NCI-H345 treated with DMSO at 0.1 percent for 48 hours (cell line): Measurements from ENCODE around the gene TAAR8.
"Not testable (repeated sequence)": the region's sequence is repeated elsewhere in the genome, so short reads cannot be mapped to it uniquely, and the experiment has no call there.

ENCODE experiments used
- DNase-seq: peaks from one replicate; lab custom pipeline; 2025; ENCODE audit not compliant: unreplicated experiment; lab: John Stamatoyannopoulos, UW

TAAR8 gene, protein sequence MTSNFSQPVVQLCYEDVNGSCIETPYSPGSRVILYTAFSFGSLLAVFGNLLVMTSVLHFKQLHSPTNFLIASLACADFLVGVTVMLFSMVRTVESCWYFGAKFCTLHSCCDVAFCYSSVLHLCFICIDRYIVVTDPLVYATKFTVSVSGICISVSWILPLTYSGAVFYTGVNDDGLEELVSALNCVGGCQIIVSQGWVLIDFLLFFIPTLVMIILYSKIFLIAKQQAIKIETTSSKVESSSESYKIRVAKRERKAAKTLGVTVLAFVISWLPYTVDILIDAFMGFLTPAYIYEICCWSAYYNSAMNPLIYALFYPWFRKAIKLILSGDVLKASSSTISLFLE

DNA sequence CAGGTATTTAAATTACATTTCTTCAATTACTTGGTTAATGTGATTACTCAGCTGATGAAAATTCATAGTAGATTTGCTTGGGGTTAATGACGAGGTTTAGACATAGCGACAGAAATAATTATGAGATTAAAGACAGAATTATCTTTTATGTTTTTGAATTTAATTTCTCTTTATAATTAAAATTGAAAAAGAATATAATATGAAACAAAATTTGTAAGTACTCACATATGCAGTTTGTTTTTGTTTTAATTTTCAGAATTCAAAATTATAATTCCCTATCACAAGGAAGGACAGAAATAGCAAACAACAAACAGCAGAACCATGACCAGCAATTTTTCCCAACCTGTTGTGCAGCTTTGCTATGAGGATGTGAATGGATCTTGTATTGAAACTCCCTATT lies at the start of gene TAAR8:
TSS of gene TAAR8 (plus strand) at position 301 of the 400 bp plus-strand sequence. CDS start at position 322, 21 bp downstream.
- DNase-seq, result no peak

DNA sequence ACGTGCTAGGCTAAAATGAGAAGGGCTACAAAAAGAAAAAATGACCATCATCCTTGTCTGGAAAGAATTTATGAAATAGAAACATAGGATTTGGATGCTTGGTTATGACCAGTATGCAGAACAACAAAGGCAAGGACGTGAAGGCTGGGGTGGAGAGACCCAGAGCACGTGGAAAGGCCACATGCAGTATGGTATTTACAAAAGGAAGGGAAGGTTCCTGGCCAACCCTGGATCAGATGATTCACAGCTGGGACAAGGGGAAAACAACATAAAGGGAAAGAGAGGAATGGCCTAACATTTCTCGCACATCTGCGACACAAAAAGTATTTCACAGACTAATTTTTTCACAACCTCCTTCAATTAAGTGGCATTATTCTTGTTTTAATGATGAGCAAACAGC lies 47.7 kb upstream of the TAAR8 start:
- no peak for DNase-seq

DNA sequence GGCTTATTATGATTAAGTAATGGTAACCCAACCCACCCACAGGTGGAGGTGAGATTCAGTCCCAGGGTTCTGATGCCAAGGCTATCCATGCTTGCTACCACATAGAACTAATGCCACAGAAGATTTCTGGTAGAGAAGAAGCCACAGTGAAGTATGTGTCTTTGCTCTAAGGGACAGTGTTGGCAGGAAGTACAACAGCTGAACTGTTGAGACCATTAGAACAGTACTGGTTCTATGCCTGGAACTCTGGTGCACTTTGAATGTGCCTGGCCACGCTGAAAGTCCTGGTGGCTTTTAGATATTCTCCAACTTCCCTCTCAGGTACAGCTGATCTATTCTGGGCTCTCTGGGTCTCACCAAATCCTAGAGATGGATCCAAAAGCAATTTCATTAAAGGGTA lies 47.3 kb upstream of the TAAR8 start:
- DNase-seq, result no peak

DNA sequence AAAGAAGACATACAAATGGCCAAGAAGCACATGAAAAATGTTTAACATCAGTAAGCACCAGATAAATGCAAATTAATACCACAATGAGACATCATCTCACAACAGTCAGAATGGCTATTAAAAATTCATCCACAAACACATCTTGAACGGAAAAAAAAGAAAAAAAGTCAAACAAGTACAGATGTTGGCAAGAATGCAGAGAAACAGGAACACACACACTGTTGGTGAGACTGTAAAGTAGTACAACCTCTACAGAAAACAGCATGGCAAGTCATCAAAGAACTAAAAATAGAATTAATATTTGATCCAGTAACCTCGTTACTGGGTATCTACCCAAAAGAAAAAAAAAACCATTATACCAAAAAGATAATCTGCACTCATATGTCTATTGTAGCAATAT lies 46.0 kb upstream of the TAAR8 start:
- no peak for DNase-seq

DNA sequence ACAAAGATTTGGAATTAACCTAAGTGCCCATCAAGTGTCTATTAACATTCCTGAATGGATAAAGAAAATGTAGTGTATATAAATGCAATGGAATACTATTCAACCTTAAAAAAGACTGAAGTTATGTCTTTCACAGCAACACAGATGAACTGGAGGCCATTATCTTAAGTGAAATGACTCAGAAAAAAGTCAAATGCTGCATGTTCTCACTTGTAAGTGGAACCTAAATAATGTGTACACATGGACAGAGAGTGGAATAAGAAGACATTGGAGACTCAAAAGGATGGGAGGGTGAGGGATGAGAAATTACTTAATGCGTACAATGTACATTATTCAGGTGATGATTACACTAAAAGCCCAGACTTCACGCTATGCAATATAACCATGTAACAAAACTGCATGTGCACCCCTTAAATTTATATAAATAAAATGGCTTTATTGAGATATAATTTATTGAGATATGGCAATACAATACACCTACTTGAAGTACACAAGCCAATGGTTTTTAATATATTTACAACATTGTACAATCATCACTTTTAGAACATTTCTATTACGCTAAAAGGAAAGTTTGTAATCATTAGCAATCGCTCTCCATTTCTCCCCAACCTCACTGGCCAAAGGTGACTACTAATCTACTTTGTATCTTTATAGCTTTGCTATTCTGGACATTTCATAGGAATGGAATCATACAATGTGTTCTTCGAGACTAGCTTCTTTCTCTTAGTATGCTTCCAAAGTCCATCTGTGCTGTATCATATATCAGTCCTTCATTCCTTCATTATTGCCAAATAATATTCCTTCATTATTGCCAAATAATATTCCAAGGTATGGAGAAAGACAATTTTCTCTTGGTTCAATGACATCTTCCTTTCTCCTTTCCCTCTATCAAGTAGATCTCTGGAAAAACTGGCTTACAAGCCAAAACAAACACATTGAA lies 45.3 kb upstream of the TAAR8 start:
- no peak for DNase-seq

DNA sequence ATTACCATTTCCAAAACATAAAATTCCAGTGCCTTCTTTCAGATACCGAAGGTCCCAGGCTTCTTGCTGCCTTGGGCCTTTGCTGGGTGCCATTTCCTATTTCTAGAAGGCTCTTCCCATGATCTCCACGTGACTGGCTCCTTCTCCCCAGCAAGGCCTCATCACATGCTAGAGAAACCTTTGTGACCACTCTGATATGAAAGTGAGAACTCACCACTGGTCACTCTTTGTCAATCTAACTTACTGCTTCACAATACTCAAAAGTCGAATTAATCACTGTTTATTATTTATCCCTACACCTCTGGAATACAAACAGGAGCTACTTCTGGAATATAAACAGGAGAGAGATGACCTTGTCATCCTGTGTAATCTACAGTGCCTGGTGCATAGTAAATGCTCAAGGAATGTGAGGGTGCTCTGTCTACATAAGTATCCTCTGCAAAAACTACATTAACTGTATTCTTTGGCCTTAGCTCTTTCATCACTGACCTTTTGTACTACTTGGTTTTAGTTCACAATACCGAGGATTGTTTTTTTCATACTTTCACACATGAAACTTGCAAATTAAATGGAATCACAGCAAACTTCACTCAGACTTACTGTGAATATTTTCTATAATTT lies 41.2 kb upstream of the TAAR8 start:
- DNase-seq, result no peak

DNA sequence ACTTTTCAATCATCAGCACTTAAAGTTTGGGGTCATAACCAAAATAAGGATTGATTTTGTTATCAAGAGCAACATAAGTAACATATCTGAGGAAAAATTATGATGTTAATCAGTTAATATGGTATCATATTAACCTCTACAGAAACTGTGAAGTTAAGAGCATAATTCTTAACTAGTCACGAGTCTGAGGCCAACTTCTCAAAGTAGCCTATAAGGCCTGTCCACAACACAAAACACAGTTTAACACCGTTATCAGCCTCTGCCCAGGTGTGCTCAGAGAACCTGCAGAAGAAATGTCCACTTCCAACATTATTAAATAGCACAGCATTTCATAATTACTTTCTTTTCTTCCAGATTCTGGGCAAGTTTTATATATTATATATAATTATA lies 40.6 kb upstream of the TAAR8 start:
- DNase-seq, result no peak

DNA sequence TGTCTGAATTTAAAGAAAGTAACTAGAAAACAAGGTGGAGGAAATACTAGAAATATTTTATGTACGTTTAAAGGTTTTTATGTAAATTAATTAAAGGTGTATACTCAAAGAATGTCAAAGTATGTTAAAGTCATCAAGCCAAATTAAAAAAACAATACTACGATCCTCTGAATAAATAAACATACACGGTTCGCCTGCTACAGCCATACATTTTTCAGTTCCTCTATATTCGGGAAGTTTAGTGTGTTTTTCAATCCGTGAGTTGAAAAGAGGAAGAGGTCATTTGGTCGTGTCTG lies 40.2 kb upstream of the TAAR8 start:
- DNase-seq, result no peak

DNA sequence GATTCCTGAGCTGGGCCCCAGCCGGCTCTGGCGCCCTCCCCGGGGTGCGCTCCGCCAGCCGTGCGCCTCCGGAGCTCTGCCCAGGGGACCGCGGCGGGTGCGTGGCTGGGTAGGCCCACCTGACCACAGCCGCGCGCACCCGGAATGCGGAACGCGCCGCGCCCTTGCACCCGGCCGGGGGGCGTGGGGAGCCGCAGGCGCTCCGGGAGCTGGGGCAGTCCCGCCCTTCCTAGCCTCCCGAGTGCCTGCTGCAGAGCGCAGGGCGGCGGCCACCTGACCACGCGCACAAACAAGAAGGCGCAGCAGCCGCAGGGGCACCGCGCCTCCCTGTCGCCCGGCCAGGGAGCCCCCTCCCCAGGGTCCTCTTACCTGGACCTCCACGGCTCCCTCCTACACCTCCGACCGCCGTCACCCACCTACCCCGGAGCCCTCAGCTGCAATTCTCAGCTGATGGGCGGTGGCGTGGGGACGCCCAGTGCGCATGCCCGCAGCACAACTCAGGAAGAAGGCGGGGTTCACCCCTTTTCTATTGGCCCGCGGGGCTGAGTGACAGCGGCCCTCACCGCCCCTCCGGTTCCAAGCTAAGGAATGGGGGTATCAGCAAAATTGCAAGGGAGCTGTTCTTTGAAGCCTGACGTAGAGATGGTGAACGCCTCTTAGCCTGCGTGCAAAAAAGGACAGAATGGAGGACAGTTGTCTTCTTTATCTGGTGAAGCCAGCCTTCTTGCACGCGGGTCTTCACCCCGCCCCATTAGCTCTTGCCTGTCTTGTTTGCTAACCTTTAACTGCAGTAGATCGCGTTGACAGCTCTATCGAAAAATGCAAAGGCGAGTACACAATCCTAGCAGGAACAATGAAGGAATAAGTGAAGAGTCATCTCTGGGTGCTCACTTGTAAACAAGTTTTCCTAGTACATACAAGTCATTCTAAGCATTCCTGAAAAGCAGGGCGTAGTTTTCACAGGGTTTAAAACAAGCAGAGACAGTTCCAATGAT lies 39.5 kb upstream of the TAAR8 start, which contains the start of gene STX7:
TSS of gene STX7 (minus strand) at position 479 of the 995 bp plus-strand sequence. CDS start 9,586 bp downstream, outside the sequence.
- peak; percentile 84 for DNase-seq

DNA sequence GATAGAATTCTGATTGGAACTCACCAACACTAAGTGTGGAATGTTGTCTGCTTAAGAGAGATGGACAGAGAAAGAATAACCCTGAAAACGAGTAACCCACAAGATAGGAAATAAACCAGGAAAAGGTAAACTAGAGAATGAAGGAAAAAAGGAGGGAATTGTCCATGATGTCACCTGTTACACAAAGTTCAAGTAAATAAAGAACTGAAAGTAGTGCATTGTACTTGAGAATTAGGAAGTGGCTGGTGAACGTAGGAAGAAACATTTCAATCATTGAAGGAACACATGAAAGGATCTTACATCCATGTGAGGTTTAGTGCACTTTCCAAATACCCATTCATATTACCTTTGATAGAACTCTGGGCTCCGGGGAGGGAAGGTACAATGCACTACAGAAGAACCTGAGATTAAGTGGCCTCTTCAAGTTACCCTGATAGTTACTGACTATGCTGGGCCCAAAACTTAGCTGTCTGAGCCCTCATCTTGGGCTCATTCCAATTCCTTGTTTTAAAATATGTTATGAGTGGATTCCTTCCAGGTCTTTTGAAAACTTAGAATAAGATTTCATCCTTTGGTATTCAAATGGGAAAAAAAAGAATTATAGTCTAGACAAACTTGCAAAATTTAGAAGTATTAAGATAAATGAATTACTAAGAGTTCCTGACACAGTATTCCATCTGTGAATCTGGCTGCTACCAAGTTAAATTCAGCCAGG lies 38.5 kb upstream of the TAAR8 start:
- no peak for DNase-seq

DNA sequence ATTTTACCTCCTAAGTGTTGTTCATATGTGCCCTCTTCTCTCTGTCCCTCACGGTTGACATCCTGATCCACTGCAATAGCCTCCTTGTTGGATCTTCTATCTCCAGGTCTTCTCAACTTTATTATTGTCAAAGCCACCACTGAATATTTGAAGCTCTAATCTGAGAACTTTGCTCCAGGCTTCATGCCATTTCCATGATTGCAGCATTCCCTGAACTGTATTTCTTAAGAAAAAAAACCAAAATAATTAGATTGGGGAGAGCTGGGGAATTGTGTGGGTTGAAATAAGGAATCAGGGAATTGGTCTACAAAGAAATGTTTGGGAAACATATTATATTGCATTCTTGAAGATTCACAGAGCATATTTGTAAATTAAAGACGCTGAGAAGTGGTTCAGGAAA lies 37.1 kb upstream of the TAAR8 start:
- no peak for DNase-seq

DNA sequence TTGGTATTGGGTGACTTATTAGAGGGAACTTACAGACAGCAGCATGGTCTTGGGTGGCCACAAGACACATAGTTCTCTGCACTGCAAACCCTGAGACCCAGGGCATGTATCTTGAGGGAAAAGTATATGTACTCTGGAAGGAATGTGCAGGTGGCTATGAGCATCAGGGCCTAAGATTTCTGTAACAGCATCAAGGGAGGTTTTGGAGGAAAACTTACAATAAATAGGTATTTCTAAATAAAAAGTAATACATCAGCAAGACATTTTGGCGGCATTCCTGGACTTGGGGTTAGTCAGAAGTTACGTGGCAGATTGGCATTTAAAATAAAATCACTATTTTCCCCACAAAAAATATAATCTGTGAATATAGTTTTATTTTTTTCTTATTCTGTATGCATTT lies 31.5 kb upstream of the TAAR8 start:
- DNase-seq, result no peak

DNA sequence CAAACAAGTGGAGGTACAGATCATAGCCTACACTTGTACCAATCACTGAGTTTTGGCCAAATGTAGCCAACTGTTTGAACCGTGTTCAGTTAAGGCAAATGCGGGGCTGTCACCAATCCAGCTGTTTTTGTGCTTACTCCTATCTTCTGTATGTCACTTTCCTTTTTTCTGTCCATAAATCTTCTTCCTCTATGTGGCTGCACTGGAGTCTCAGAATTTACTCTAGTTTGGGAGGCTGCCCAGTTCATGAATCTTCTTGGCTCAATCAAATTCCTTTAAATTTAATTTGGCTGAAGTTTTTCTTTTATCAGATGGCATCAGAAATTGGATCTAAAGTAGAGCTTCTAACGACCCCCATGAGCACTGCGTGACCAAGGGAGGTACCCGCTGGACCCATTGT lies 27.8 kb upstream of the TAAR8 start:
- DNase-seq, result no peak

DNA sequence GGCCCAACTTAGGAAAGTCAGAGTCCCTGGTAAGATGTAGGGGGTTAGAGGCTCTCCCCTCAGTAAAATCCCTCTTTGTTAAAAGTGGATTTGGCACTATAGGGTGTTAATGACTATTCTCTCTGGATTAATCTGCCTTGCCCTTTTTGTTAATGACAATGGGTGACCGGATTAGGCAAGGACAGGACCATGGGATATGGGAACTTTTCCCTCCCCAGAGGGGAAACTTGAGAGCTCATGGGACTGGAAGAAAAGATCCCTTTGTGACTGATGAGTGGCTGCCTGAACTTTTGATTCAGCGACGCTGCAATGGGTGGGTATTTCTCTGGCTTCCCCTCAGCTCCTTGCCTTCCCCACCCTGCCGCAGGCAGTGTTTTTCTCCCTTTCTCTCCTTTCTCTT lies 26.6 kb upstream of the TAAR8 start:
- no peak for DNase-seq

DNA sequence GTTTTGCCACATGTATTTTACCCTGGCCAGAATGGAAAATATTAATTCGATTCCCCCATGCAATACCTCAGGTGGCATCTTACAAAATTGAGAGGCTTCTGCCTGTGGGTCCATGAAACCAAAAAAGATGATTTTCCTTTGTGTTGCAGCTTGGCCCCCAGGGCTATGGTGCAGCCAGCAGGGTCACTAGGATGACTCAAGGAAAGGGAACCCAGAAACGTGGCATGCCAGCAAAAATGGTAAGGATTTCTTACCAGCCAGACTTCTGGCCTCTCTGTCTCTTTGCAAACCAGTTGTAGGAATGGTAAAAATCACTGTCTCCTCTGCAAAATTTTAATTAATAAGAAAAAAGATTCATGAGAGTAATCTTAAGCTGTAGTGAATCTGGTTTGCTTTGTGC lies 26.0 kb upstream of the TAAR8 start:
- DNase-seq, result no peak

DNA sequence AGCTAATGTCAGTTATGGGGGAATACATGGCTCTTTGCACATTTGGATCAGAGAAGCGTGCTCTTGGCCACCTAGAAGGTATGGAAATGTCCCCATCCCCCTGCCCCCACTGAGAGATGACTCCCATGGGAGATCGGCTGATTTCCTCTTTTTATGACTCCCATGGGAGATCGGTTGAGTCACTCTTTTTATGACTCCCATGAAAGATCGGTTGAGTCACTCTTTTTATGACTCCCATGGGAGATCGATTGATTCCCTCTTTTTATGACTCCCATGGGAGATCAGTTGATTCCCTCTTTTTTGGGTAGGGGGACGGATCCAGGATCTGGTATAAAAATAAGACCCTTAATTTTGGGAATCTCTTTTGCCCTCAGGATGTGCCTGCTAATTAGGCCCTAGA lies 24.7 kb upstream of the TAAR8 start:
- no peak for DNase-seq

DNA sequence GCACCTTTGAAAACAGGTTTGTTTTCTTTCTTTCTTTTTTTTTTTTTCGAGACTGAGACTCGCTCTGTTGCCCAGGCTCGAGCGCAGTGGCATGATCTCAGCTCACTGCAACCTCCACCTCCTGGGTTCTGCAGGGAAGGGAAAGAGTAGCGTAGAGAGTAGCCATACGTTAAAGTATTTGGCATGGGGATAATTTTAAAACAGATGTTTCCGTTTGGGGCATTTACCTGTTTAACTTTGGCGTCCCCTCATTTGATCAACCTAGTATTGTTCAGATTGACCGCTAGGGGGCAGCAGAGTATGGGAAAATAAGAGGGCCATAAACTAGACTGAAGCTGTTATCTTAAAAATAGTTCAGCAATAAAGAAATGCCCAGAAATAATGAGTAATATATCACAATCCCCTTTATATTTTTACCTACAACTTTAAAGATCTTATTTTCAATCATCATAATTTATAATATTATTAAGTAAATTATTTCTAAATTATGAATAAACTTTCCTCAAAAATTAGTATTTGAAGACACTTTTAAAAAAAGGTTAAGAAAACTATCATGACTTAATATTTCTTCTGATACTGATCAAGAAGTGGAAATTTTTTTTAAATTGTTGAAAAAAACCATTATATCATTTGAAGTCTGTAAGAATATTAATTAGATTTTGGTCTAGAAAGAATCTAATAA lies 22.0 kb upstream of the TAAR8 start:
- peak; percentile 37 for DNase-seq

DNA sequence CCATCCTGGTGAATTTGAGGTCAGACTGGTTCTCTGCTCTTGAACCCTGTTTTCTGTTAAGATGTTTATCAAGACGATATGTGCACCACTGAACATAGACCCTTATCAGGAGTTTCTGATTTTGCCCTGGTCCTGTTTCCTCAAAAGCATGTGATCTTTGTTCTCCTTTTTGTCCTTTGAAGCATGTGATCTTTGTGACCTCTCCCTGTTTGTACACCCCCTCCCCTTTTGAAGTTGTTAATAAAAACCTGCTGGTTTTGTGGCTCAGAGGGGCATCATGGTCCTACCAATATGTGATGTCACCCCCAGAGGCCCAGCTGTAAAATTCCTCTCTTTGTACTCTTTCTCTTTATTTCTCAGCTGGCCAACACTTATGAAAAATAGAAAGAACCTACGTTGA lies 17.9 kb upstream of the TAAR8 start:
- DNase-seq, result not testable (repeated sequence)

DNA sequence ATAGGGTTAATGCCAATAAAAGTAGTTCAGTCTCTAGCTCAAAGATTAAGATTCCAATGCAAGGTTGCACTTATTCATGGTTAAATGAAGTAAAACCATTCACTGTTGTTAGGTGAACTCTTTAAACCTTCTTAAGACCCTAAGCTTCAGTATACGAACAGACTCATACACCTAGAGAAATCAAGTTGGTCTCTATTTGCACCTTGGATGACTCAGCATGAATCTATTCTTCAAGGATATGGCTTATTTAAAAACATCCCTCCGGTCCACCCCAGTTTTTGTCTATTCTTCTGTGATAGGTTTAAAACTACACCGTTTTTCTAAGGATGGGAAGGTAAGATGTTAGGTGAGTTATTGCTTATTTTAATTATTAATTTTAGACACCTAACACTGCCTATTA lies 15.3 kb upstream of the TAAR8 start:
- DNase-seq, result no peak
